Activated CD8-positive, alpha-beta memory T cell treated with anti-CD3 and anti-CD28 coated beads for 4 hours (primary cell): ENCODE data around the gene CAPN8.

Source experiments
- DNase-seq, 2 donors: peaks; one replicate each; pipeline ENCODE4 v3.0.0-alpha.2; 2020; ENCODE audit warnings: low read depth in 2 of 2

The CAPN8 gene

DNA sequence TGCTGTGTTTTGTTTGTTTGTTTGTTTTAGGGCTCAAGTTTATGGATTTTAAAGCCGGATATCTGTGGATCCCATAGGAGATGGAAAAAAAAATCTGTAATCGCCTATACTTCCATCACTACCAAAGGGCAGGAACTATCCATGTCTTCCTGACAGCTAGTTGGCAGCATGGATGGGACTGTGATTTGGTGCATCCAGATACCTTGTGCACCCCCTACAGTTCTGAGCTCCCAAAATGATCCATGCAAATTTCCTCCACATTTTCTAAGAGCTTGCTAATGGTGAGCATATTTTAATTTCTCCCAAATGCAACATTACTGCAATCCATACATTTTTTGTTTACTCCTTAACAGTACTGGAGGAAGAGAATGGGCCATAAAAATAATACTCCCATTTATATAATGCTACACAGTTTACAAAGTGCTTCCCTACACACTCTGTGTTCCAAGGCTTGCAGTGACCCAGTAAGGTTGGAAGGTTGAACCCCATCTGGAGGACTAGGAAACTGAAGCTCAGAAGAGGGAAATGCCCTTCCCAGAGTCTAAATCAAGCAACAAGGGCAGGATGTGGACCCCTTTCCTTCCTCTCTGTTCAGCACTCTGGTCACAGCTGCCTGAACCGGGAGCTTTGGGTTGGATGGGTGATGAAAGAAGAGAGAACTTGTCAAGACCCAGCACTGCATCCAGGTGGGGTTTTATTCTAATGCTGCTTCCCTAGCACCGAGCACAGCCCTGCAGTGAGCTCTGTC lies 48.0 kb downstream of the CAPN8 start:
- no peak for DNase-seq

- DNase-seq, result no peak
Observed at GRCh38 chr1:223616586-223616985, 48.9 kb downstream of the CAPN8 start.

GRCh38 chr1:223611936-223612335 lies 53.6 kb downstream of the CAPN8 start:
- DNase-seq, result no peak

DNA sequence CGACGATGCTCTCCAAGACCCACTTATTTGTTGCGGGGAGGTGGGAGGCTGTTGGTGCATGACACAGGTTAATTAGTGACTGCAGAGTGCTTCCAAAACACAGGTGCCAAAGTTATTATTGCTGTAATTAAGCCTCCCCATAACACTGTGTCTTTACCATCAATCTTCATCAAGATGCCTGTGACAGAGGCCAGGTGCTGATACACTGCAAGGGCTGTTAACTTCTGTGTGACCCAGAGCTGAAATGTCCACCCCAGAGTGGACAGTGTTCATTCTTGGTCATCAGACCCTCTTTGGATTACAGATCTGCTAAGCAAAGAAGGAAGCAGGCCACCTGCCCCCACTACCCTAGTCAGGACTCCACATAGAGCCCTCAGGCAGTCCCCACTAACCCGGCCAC lies 55.5 kb downstream of the CAPN8 start:
- no peak for DNase-seq

DNA sequence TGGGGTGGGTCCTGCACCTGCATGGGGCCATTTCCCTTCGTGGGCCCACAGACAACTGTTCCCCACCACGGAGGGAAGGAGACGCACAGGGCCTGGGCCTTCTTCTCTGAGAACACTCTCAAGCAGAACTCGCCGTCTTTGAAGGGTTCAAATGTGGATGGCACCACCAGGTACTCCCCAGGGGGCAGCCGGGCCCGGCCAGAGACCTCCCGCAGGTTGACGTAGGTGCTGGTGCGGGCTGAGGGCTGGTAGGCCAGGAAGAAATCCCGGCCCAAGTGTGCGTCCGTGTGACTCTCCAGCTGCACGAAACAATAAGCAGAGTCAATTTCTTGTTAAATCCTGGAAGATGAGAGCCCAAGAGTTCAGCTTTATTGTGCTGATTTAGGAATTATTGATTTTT lies 56.4 kb downstream of the CAPN8 start:
- no peak for DNase-seq

DNA sequence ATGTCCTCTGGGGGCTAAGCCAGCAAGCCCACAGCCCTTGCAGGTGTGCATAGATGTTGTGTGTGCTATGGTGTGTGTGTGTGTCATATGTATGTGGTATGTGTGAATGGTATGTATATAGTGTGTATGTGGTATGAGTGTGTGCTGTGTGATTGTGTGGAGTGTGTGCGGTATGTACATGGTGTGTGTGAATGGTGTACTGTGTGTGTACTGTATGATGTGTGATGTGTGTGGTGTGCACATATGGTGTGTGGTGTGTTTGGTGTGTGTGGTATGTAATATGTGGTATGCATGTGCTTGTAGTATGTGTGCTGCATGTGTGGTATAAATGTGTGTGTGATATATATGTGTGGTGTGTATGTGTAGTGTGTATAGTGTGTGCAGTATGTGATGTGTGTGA lies 107.0 kb downstream of the CAPN8 start:
- no peak for DNase-seq

GRCh38 chr1:223557130-223557475 lies 108.4 kb downstream of the CAPN8 start:
- no peak for DNase-seq

DNA sequence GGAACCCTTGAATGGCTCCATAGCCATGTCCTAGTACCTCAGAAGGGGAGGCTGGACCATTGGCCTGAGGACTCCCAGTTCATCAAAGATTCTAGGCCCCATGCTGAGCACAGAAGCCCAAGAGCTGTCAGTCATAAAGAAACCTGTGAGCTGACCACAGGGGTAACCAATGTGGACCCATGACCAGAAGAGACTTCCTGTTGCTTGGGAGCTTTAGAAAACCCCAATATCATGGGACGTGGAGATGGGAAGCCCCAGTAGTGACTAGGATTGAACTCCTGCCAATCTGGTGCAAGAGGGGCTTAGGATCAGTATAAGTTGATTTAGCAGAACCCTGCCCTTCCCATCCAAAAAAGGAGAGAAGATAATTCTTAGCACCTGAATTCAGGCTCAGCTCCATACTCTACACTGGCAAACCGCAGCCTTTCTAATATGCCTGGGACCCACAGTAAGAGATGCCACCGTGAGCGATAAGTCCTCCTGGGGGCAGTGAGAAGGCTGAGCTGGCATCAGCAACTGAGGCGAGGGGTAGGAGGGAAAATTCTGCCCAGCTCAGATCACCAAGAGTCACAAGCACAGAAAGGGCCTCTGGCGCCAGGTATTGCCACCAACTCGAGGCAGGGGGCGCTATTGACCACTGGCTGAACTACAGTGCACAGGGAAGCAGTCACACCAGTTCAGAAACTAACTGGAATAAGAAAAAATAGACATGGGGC lies 108.9 kb downstream of the CAPN8 start:
- DNase-seq, result no peak

GRCh38 chr1:223553957-223554356 lies 111.5 kb downstream of the CAPN8 start:
- no peak for DNase-seq

DNA sequence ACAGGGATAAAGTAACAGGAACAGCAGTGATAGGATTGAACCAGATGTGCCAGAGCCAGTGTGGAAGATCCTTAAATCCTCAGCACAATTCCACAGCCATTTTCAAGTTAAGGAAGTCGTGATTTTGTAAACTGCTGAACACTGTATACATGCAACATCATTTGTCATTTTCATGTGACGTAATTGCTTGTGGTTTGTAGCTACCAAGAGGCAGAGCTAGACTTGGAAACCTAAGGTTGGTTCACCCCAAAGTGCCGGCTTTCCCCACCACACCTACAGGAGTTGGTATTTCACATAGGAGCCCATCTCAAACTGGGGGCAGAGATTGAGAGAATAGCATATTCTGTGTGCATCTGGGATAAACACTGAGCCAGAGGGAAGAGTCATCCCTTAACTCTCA lies 113.9 kb downstream of the CAPN8 start:
- no peak for DNase-seq

DNA sequence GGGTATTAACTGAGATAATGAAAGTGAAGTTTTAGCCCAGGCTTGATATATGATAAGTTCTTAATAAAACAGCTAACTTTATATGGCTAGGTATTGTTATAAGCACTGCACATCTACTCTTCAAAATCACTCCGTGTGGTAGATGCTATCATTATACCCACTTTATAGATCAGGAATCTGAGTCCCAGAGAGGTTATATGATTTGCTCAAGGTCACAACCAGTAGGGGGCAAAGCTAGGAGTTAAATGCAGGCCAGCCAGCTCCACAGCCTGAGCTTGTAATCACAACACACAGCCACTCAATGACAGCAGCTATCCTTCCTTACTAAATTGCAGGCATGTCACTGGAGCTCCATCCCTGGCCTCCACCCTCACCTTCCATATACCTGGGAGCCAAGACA lies 115.8 kb downstream of the CAPN8 start:
- DNase-seq, result no peak

GRCh38 chr1:223547316-223548114 lies 118.0 kb downstream of the CAPN8 start:
- DNase-seq, result no peak

GRCh38 chr1:223545343-223545742 lies 120.2 kb downstream of the CAPN8 start:
- DNase-seq, result no peak

GRCh38 chr1:223543560-223543959 lies 121.9 kb downstream of the CAPN8 start:
- no peak for DNase-seq

DNA sequence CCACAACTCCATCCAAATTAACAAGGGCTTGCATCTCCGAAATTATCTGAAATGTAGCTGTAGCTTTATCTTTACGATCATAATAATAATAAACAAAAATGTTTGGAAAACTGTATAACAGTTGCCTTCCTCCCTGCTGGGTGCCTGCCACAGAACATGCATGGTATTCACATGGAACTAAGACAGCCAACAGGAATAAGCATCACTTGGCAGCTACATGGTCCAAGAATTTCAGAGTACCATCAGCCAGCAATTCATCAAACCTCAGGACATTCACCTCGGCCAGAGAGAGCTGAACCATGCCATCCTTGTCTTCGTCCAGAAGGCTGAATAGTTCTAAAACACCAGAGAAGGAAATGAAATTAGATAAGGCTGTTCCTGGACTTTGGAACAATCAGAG lies 122.7 kb downstream of the CAPN8 start:
- no peak for DNase-seq

- DNase-seq, result no peak
Observed at GRCh38 chr1:223540485-223541106, 124.9 kb downstream of the CAPN8 start.

DNA sequence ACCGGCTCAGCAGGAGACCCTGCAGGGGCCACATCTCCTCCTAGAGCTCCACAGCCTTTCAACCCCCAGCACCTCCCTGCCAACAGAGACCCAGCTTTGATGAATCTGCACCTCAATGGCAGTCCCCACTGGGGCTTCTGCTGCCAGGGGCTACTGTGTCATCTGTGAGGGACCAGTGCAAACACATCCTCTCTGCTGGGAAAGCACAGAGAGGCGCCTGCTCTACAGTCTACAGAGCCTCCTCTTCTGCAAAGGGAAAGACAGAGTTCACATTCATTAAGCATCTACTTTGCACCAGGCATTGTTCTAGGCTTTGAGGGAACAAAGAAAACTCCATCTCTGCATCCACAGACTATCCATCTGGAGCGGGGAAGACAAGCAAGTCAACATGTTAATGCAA lies 125.8 kb downstream of the CAPN8 start:
- DNase-seq, result no peak

DNA sequence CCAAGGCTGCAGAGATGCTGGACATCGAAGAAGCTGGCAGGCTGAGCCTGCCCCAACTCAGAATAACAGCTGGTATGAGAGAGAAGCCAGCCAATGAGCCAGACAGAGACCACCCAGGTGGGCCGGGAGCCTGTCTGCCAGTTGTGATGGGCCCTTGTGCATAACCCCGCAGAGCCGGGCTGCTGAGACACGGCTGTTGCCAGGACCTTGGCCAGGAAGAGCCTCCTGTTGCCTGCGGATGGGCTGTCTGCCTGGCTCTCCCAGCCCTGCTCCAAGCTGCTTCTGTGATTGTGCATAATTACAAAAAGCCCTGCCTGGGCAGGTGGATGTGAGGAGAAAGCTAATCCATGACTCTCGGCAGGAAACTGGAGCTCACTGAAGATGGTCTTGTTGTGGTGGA lies 126.5 kb downstream of the CAPN8 start:
- DNase-seq, result no peak

DNA sequence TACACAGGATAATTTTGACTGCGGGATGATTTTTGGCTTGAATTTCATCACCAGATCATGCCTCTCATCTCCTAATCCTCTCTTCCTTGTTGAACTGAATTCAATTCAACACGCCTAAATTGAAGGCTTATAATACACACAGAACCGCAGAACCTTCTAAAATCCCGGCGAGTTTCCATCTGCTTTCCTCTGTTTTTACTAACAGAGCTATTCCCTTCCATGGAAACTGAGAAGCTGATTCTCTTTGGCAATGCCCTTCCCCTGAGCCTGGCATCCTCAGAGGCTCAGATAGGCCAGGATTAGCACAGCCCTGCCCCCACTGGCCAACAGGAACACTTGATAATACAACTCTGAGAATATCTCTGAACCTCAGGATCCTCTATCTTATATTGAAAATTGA lies 130.2 kb downstream of the CAPN8 start:
- no peak for DNase-seq

- DNase-seq, result no peak
Observed at GRCh38 chr1:223534677-223535076, 130.8 kb downstream of the CAPN8 start.

DNA sequence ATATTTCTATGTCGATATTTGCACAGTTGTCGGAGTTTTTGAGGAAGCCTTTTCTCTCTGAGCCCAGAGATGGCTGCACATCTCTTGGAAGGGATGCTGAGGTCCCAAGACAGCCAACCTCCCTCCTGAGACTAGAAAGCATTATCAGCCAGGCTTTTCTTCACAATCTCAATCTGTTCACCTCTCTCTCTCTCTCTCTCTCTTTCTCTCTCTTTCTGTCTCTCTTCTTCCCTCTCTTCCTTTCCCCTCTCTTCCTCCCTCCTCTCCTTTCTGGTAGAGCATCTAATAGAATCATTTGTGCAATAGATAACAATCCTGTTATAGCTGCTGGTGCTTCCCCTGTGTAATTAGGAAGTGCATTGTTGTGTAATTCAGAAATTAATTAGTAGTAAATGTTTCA lies 131.8 kb downstream of the CAPN8 start:
- no peak for DNase-seq

- DNase-seq, result peak in 1 of 2 donors; percentile 13
Observed at GRCh38 chr1:223531742-223532341, 133.7 kb downstream of the CAPN8 start.
